H1 (cell line): ENCODE results near the gene RLBP1. TPM values are rescaled to one million over a fixed set of nuclear protein-coding genes. Genes with fewer than 3 reads are reported as not detected.

Experiments
- CTCF ChIA-PET: fragments of 300-600 bp; sonication (Branson Sonifier 250); formaldehyde crosslinking; loops from one replicate; lab custom pipeline; 2021; ENCODE audit not compliant: partially characterized antibody; lab: Charles Lee
- POLR2A ChIA-PET: fragments of 300-600 bp; sonication (Branson Sonifier 250); formaldehyde crosslinking; loops from one replicate; lab custom pipeline; 2021; ENCODE audit warnings: inconsistent platforms; ENCODE audit not compliant: partially characterized antibody; lab: Charles Lee
- DNase-seq, 2 experiments: peaks; one replicate each; pipeline versions ENCODE4 v3.0.0 to v3.0.0-alpha.2; 2010 to 2022; ENCODE audit warnings: low spot score in 2 of 2, low read depth in 1 of 2, mixed read lengths in 1 of 2
- FAIRE-seq: peaks from 2 replicates; lab custom pipeline; 2011; peaks lifted over from hg19 to GRCh38; lab: Jason Lieb, UNC
- H2AFZ ChIP-seq: 2 replicates; pipeline ENCODE4 v1.8.1; 2012; ENCODE audit warnings: low read length, inconsistent platforms
- H2AK5ac ChIP-seq: 2 replicates; pipeline ENCODE4 v1.6.1; 2013; ENCODE audit warnings: low read depth, low read length
- H2BK120ac ChIP-seq: replicated peaks from 2 replicates; pipeline ENCODE3; 2013; ENCODE audit warnings: low read depth, low read length, inconsistent platforms
- H2BK12ac ChIP-seq: 2 replicates; pipeline ENCODE4 v1.6.1; 2013; ENCODE audit warnings: low read depth, low read length
- H2BK15ac ChIP-seq: 2 replicates; pipeline ENCODE4 v1.6.1; 2013; ENCODE audit warnings: low read length
- H2BK20ac ChIP-seq: 2 replicates; pipeline ENCODE4 v1.6.1; 2013; ENCODE audit warnings: low read length
- H2BK5ac ChIP-seq: 2 replicates; pipeline ENCODE4 v1.6.1; 2013; ENCODE audit warnings: low read depth, low read length
- H3K14ac ChIP-seq: 2 replicates; pipeline ENCODE4 v1.6.1; 2013; ENCODE audit warnings: inconsistent platforms; ENCODE audit not compliant: insufficient read length
- H3K18ac ChIP-seq: 2 replicates; pipeline ENCODE4 v1.6.1; 2013; ENCODE audit warnings: low read length; ENCODE audit errors: extremely low read depth
- H3K23ac ChIP-seq: 2 replicates; pipeline ENCODE4 v1.6.1; 2013; ENCODE audit warnings: inconsistent platforms; ENCODE audit not compliant: insufficient read length
- H3K23me2 ChIP-seq: 2 replicates; pipeline ENCODE4 v1.6.1; 2013; ENCODE audit warnings: low read depth, low read length
- H3K27ac ChIP-seq: 2 replicates; pipeline ENCODE4 v1.6.1; 2011; ENCODE audit warnings: low read depth, low read length, inconsistent platforms
- H3K27me3 ChIP-seq, 4 experiments: replicated peaks in 1 of 4; 1 replicate in 1 of 4; 2 replicates in 3 of 4; pipeline versions ENCODE4 v1.6.1 to v1.8.1; 2011 to 2013; ENCODE audit warnings: low read length in 3 of 4, mild to moderate bottlenecking in 3 of 4, inconsistent platforms in 2 of 4, mixed read lengths in 2 of 4, moderate library complexity in 1 of 4; ENCODE audit not compliant: control insufficient read depth in 3 of 4, insufficient read depth in 3 of 4; ENCODE audit errors: extremely low read depth in 1 of 4
- H3K36me3 ChIP-seq, 4 experiments: 2 replicates each; pipeline versions ENCODE4 v1.6.1 to v1.8.1; 2011 to 2013; ENCODE audit warnings: mild to moderate bottlenecking in 4 of 4, low read length in 3 of 4, moderate library complexity in 2 of 4, control low read depth in 1 of 4, inconsistent platforms in 1 of 4; ENCODE audit not compliant: insufficient read depth in 4 of 4, control insufficient read depth in 2 of 4
- H3K4ac ChIP-seq: replicated peaks from 2 replicates; pipeline ENCODE3; 2013; ENCODE audit warnings: low read length, low read depth, mixed read lengths, inconsistent platforms; ENCODE audit not compliant: insufficient read length
- H3K4me1 ChIP-seq, 4 experiments: replicated peaks in 1 of 4; 1 replicate in 1 of 4; 2 replicates in 3 of 4; pipeline versions ENCODE4 v1.6.1 to v1.8.1; 2011 to 2013; ENCODE audit warnings: low read length in 3 of 4, inconsistent platforms in 2 of 4, mixed read lengths in 1 of 4; ENCODE audit not compliant: insufficient read depth in 4 of 4, control insufficient read depth in 3 of 4
- H3K4me2 ChIP-seq, 2 experiments: 2 replicates each; pipeline versions ENCODE4 v1.6.1 to v1.8.1; 2011 to 2013; ENCODE audit warnings: low read depth in 2 of 2, low read length in 2 of 2, control low read depth in 1 of 2, inconsistent platforms in 1 of 2, mild to moderate bottlenecking in 1 of 2; ENCODE audit not compliant: insufficient read depth in 1 of 2
- H3K4me3 ChIP-seq, 4 experiments: fragments of 200-600, 300-600 bp in 1 of 4; sonication (generic), shearing (Covaris generic), sonication (Bioruptor Twin) in 1 of 4; 2 replicates each; pipeline versions ENCODE4 v1.5.1 to v1.8.1; 2011 to 2016; ENCODE audit warnings: low read length in 4 of 4, low read depth in 3 of 4, control low read depth in 2 of 4, inconsistent platforms in 2 of 4, mild to moderate bottlenecking in 2 of 4, mixed read lengths in 1 of 4, moderate library complexity in 1 of 4; ENCODE audit not compliant: insufficient read depth in 2 of 4; ENCODE audit errors: extremely low read depth in 1 of 4
- H3K56ac ChIP-seq: replicated peaks from 2 replicates; pipeline ENCODE3; 2013; ENCODE audit warnings: low read depth, mild to moderate bottlenecking, mixed read lengths, low read length, inconsistent platforms; ENCODE audit not compliant: insufficient read length
- H3K79me1 ChIP-seq: 2 replicates; pipeline ENCODE4 v1.6.1; 2013; ENCODE audit warnings: low read depth, low read length, control low read depth
- H3K79me2 ChIP-seq, 2 experiments: 2 replicates each; pipeline versions ENCODE4 v1.6.1 to v1.8.1; 2012 to 2013; ENCODE audit warnings: low read length in 2 of 2, mild to moderate bottlenecking in 2 of 2, inconsistent platforms in 1 of 2; ENCODE audit not compliant: insufficient read depth in 2 of 2, control insufficient read depth in 1 of 2
- H3K9ac ChIP-seq, 4 experiments: replicated peaks in 1 of 4; 1 replicate in 1 of 4; 2 replicates in 3 of 4; pipeline versions ENCODE4 v1.6.1 to v1.8.1; 2011 to 2013; ENCODE audit warnings: low read depth in 3 of 4, low read length in 3 of 4, control low read depth in 2 of 4, mild to moderate bottlenecking in 2 of 4, moderate library complexity in 2 of 4, inconsistent platforms in 1 of 4; ENCODE audit errors: extremely low read depth in 1 of 4
- H3K9me3 ChIP-seq, 2 experiments: 2 replicates each; pipeline versions ENCODE4 v1.6.1 to v1.8.1; 2012 to 2013; ENCODE audit warnings: mild to moderate bottlenecking in 2 of 2, moderate library complexity in 2 of 2, control low read depth in 1 of 2, inconsistent platforms in 1 of 2, low read depth in 1 of 2, low read length in 1 of 2, mixed read lengths in 1 of 2; ENCODE audit not compliant: insufficient read depth in 2 of 2
- H4K20me1 ChIP-seq, 2 experiments: replicated peaks in 1 of 2; 2 replicates each; pipeline versions ENCODE3 to v1.8.1; 2011 to 2013; ENCODE audit warnings: inconsistent platforms in 2 of 2, low read length in 2 of 2, mild to moderate bottlenecking in 1 of 2; ENCODE audit not compliant: insufficient read depth in 2 of 2, control insufficient read depth in 1 of 2
- H4K5ac ChIP-seq: 2 replicates; pipeline ENCODE4 v1.6.1; 2013; ENCODE audit warnings: low read length, low read depth, mixed read lengths, inconsistent platforms; ENCODE audit not compliant: insufficient read length
- H4K8ac ChIP-seq: 2 replicates; pipeline ENCODE4 v1.8.0; 2013; ENCODE audit warnings: mild to moderate bottlenecking, moderate library complexity, low read length, inconsistent platforms; ENCODE audit not compliant: insufficient read depth; ENCODE audit errors: extremely low read depth
- H4K91ac ChIP-seq: replicated peaks from 2 replicates; pipeline ENCODE3; 2013; ENCODE audit warnings: low read length, mixed read lengths, inconsistent platforms; ENCODE audit not compliant: insufficient read length
- CTBP2 ChIP-seq: IDR thresholded peaks from 2 replicates; pipeline ENCODE4 v1.7.0; 2011; ENCODE audit warnings: borderline replicate concordance, mild to moderate bottlenecking, moderate library complexity, mixed read lengths, low read length; ENCODE audit not compliant: insufficient read depth, insufficient read length
- HDAC2 ChIP-seq, 2 experiments: fragments of 300-600 bp in 1 of 2; sonication (generic) in 1 of 2; IDR thresholded peaks; 2 replicates each; pipeline ENCODE4 v1.6.1; 2011 to 2012; ENCODE audit warnings: low read depth in 2 of 2, low read length in 2 of 2, mild to moderate bottlenecking in 2 of 2, moderate library complexity in 2 of 2, borderline replicate concordance in 1 of 2, inconsistent platforms in 1 of 2
- POU5F1 ChIP-seq: IDR thresholded peaks from 2 replicates; pipeline ENCODE4 v1.6.1; 2011; ENCODE audit warnings: low read depth, mild to moderate bottlenecking, low read length, moderate library complexity
- TCF12 ChIP-seq: IDR thresholded peaks from 2 replicates; pipeline ENCODE4 v1.6.1; 2011; ENCODE audit warnings: low read depth, mild to moderate bottlenecking, low read length
- WGBS, 2 experiments: shearing (Covaris generic) in 1 of 2; methylation state at CpG; one replicate each; pipeline versions ENCODE4 v1.1.6 to v1.1.7; 2013 to 2015; ENCODE audit warnings: low lambda C conversion rate in 2 of 2, mixed read lengths in 2 of 2, inconsistent platforms in 1 of 2, low coverage in 1 of 2, missing lambda C conversion rate in 1 of 2; ENCODE audit not compliant: insufficient replicate concordance in 2 of 2, insufficient coverage in 1 of 2, insufficient read length in 1 of 2; ENCODE audit errors: extremely low coverage in 1 of 2, missing lambda C conversion rate in 1 of 2; 5-methylcytosine and 5-hydroxymethylcytosine counted together
- polyA plus RNA-seq, 7 experiments: library from polyadenylated mRNA; depleted of rRNA in 3 of 7; stranded (reverse) in 5 of 7; unstranded in 2 of 7; fragments of >200 nt in 5 of 7; fragments of 200-250 nt in 2 of 7; gene quantifications; 1 replicate in 5 of 7; 2 replicates in 1 of 7; 4 replicates in 1 of 7; pipeline versions ENCODE4 v1.2.1 to v1.2.3, GENCODE V29; 2011 to 2013; ENCODE audit warnings: missing spikeins in 2 of 7, mixed read lengths in 2 of 7
- total RNA-seq: library from RNA; stranded (reverse); fragmentation: NEBNext Ultra II Directional; extraction: Animal tissue kit (Norgen Biotek cat#: 25700); gene quantifications from 2 replicates; pipeline ENCODE4 v1.2.1, GENCODE V29; 2021

RLBP1 gene
- total and polyA plus RNA-seq, 2 of the 8 experiments (the other 6 are each of a cell fraction or from before 2014, with no cell fraction given) = 0.05 TPM; not detected in 1

- Histone ChIP-seq H4K5ac (no peak overlapping the region), H4K91ac (no peak overlapping the region), H3K56ac (no peak overlapping the region), H3K79me1 (no peaks in the 10 kb centered on the region), H3K23me2 (no peaks in the 10 kb centered on the region), H2BK15ac (no peak overlapping the region), H3K14ac (no peak overlapping the region), H3K79me2 (no peaks in the 10 kb centered on the region), H2BK12ac (no peak overlapping the region), H2BK120ac (no peak overlapping the region), H2BK20ac (no peak overlapping the region), H3K18ac (no peak overlapping the region), H3K4me1 (peaks cover 8 to 34% (median 15%) of the 10 kb centered on the region in 4 experiments), H3K9ac (no peak overlapping the region), H3K4me3 (no peak overlapping the region), H3K23ac (no peak overlapping the region), H3K9me3 (no peaks in the 10 kb centered on the region), H3K4ac (no peak overlapping the region), H3K27me3 (no peaks in the 10 kb centered on the region), H4K20me1 (peaks cover 0 to 2% of the 10 kb centered on the region in 2 experiments), H3K4me2 (no peak overlapping the region), H2BK5ac (no peak overlapping the region), H3K27ac (no peak overlapping the region), H4K8ac (no peak overlapping the region), H2AFZ (no peak overlapping the region), H3K36me3 (peaks cover 0 to 4% (median under 1%) of the 10 kb centered on the region in 4 experiments; a peak in 2 of 8 replicates), H2AK5ac (no peak overlapping the region)
- CTCF ChIA-PET = interaction anchor here (0.9 to 4.2 kb wide), 8 partner anchors 11 to 139 kb away, joined by 3 to 21 read pairs (median 4); no protein-coding TSS in a partner anchor
- no peak for FAIRE-seq
- POLR2A ChIA-PET = no interaction called here
- DNase-seq = no peak
- 91% methylated on average over 6 of the region's 6 CpGs; no CpG with 5 or more reads in 1 of the 2 experiments for WGBS, 2 experiments
- no peak for TF ChIP-seq CTBP2
- no peak for TF ChIP-seq POU5F1
- no peak for TF ChIP-seq HDAC2 (IDR thresholded peaks at IDR 0.05; ENCODE audit: borderline replicate concordance in 1 of 2, low read depth in 2 of 2, low read length in 2 of 2)
- no peak for TF ChIP-seq TCF12
Observed at GRCh38 chr15:89196241-89196640, 25.1 kb downstream of the RLBP1 start.
